OCI-M2 (cell line): ENCODE data around the gene MARK2.

Experiments
- DNase-seq: peaks from one replicate; lab custom pipeline; 2025; ENCODE audit not compliant: unreplicated experiment; lab: John Stamatoyannopoulos, UW

The MARK2 gene

GRCh38 chr11:63879598-63880402, 40.9 kb downstream of the MARK2 start:
- DNase-seq = no peak

GRCh38 chr11:63880403-63880790, 41.5 kb downstream of the MARK2 start:
- no peak for DNase-seq

DNA sequence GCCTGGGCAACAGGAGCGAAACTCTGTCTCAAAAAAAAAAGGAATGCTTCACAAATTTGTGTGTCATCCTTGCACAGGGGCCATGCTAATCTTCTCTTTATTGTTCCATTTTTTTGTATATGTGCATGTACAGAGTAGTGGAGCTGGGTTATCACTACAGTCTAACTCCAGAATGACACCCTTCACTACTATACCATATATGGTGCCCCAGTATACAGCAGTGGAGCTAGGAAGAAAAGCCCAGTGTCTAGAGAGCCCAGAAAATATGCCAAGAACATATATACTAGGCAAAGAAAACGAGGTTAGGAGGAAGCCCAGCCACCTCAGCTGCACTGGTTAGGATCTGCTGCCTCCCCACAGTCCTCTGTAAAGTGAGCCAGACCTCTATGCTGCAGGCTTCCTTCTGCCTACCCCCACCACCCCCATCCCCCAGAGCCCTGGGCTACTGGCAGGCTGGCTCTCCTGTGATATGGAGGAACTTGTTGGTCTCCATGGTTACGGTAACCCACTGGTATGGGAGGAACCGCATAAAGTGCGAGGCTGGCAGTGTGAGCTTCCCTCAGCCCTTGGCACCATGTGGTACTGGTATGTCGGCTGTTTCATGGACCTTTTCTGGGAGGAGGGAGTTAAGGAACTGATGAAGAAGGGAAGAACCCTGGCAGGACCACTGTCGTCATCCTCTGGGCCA, 43.8 kb downstream of the MARK2 start:
- no peak for DNase-seq

DNA sequence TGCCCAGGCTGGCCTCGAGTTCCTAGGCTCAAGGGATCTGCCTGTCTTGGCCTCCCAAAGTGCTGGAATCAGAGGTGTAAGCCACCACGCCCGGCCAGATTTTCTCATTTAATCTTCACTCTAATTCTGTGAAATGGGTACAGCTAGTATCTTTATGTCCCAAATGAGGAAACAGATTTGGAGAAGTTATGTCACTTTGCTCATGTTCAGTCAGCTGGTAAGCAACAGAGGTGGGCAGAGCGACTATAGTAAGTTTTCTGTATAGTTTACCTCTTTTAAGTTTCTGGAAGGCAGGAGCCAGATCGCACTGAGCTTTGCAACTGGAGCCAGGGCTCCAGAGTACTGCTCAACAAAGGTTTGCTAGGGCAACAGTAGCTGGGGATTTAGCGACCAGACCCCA, 44.9 kb downstream of the MARK2 start:
- DNase-seq = no peak

DNA sequence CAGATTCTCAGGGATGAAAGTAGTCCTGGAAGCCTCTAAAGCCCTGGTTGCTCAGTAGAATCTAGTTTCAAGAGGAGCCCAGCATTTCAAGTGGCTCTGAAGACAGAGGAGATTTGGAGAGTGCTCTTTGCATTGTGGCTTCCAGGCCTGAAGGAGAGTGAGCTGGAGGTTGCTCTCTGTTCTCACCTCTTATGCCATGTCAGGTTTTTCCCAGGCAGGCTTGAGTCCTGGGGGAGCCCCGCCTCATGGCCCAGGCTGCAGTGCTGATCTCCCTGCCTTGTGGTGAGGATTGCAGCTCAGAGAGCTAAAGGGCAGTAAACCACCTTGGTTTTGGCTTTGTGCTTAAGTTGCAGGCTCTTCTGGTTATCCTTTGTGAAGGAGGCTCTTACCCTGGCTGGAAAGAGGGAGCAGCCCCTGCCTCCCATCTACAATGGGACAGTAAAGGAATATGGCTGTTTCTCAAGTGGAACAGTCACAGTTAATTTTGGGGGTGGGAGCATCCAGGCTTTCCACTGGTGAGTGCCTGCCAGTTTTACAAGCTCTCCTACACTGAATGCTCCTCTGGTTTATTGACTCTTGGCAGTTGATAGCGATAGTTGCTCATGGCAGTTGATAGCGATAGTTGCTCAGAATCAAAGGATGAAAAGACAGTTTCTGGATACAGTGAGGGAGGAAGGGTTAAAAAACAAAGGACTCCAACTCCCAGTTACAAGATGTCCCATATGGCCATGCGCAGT, 45.5 kb downstream of the MARK2 start:
- DNase-seq = no peak

DNA sequence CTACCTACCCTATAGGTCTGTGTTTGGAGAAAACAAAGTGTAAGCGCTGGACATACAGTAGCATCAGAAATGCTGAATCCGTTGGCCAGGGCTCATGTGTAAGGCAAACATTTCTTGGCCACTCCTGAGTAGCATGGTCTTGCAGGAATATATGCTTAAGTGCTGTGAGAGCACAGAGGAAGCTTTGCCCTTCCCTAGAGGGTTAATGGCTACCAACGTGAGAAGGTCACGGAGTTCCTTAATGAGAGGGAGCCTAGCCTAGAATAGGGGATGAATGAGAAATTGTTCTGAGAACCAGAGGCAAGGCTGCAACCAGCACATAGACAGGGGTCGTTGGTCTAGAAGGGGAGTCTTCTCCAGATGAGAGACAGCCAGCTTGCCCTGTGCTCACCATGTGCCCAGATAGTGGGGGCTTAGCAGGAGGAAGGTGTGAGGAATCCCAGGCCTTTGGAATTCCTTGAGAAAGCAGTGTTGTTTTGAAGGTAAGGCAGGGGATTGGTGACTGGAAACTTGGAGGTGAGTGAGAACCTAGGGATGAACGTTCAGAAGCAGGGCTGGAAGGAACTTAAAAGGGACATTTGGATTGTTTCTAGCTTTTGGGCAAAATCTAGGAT, 48.6 kb downstream of the MARK2 start:
- no peak for DNase-seq

DNA sequence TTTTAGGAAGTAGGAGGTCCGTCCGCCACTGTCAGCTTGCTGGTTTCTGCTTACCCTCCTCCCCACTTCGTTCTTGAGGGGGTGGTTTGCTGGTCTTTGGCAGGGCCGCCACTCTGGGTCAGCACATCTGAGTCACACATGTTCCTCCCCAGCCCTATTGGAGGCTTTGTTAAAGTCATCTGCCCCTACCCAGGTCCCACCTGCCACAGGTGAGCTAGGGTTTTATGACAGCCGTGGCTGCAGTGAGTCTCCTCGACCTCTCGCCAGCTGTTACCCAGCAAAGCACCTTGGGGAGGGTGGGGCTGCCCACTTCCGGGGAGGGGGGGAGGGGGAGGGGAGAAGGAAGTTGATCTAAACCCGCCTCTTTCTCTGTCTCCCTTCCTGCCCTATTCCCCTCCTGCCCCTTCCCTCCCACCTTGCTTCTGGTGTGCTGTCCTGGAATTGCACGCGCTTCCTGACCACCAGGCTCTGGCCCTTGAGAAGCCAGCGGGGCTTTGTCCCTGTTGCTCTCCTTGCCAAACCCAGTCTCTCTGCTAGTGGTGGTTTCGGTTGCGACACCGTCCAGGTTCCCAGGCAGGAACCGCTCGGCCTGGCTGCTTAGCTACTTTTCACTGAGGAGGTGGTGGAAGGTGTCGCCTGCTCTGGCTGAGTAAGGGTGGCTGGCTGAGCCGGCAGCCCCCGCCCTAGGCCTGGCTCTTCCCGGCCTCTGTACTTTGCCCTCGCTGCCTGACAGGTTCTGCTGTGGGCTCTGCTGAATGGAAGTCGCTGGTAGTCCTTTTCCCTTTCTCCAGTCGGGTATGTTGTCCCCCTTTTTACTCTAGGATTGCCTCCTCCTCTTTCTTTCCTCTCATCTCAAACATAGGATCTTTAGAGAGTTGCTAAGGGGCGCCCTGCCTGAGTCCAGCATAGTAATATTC, 49.5 kb downstream of the MARK2 start:
- no peak for DNase-seq

- no peak for DNase-seq
Observed at GRCh38 chr11:63889344-63889743, 50.4 kb downstream of the MARK2 start.

- DNase-seq = no peak
Observed at GRCh38 chr11:63890368-63890767, 51.5 kb downstream of the MARK2 start.

DNA sequence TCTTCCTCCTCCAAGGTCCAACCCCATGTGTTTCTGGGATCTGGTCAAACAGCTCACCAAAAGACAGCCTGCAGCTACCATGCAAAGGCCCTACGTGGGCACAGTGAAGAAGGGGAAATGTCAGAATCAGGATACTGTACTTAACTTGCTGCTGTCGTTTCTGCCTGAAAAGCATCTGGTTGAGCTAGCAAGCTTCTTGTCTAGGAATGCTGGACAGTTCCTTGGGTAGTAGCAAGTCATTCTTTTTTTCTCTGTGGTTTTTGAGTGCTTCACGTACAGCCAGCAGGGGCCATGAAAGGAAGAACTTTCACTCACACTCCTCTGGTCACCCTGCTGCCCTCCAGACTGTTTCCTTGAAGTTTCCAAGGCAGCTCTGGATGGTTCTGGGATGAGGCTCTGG, 53.3 kb downstream of the MARK2 start:
- no peak for DNase-seq

DNA sequence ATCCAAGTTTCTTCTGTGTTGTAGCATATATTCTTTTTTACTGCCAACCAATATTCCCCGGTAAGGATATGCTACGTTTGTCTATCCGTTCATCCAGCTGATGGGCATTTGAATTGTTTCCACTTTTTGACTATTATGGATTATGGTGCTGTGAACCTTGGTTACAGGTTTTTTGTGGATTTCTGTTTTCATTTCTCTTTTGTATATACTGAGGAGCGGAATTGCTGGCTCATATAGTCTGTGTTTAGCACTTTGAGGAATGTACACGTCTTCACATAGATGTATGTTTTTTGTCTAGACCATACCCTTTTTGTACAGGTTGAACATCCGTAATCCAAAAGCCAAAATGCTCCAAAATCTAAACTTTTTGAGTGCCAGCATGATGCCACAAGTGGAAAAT, 54.4 kb downstream of the MARK2 start:
- DNase-seq = no peak

DNA sequence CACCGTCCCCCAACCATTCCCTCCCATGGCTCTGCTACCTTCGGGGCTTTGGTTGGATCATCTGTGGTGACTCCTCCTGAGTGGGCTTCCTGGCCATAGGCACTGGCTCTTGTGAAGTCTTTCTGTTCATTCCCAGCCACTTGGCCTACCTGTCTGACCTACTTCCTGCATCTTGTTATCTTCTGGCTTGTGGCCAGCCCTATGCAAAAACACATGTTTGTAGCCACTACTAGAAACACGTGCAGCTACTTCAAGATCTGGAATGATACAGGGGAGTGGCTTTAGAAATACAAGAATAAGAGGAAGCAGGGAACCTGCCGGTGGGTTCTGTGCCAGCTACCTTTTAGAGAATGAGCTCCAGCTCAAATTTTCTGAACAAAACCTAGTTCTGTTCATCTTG, 57.2 kb downstream of the MARK2 start:
- no peak for DNase-seq

GRCh38 chr11:63897459-63898146, 58.7 kb downstream of the MARK2 start:
- no peak for DNase-seq

GRCh38 chr11:63901660-63902059, 62.8 kb downstream of the MARK2 start:
- DNase-seq = no peak

DNA sequence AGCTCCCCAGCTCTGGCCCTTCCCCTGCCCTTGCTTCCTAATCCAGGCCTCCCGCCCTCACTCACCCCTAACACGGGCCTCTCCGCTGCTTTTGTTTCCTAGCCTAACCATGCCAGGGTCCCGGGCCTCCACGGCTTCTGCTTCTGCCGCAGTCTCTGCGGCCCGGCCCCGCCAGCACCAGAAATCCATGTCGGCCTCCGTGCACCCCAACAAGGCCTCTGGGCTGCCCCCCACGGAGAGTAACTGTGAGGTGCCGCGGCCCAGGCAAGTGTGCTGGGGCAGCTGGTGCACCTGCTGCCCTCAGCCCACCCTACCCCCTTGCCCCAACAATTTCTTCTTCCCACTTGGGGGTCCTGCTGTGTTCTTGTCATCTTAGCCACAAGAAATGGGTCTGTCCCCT, 65.0 kb downstream of the MARK2 start:
- no peak for DNase-seq

DNA sequence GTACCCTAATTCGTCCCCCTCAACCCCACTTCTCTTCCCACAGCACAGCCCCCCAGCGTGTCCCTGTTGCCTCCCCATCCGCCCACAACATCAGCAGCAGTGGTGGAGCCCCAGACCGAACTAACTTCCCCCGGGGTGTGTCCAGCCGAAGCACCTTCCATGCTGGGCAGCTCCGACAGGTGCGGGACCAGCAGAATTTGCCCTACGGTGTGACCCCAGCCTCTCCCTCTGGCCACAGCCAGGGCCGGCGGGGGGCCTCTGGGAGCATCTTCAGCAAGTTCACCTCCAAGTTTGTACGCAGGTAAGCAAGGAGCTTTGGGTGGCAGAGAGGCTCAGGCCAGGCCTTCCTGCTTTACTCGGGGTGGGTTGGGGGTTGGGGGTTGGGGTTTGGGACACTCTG, 65.8 kb downstream of the MARK2 start:
- DNase-seq = no peak

- DNase-seq = no peak
Observed at GRCh38 chr11:63905179-63905578, 66.3 kb downstream of the MARK2 start.

- no peak for DNase-seq
Observed at GRCh38 chr11:63906087-63906486, 67.2 kb downstream of the MARK2 start.

GRCh38 chr11:63906585-63906984, 67.7 kb downstream of the MARK2 start:
- no peak for DNase-seq

DNA sequence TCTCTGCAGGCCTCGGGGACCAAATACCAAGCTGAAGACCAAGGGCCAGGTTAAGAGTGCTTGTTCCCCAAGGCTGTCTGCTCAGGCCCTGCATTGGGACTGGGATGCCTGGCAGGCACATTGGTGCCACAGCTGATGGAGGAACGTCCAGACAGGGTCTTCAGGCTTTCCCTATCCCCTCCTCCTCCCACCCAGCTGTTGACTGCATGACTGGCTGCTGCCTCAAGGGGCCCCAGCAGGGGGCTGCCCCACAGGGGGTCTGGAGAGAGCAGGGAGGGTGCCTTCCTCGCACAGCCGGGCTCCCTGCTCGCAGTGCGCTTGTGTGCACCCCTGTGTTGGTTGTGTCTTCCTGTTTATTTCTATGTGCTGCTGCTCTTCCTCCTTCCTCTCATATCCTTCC, 68.2 kb downstream of the MARK2 start:
- no peak for DNase-seq
